HCEC 1CT (cell line): ENCODE results near the gene ALG12.

ENCODE experiments used
- DNase-seq: peaks from one replicate; pipeline ENCODE4 v3.0.0-alpha.2; 2017

ALG12 gene

DNA sequence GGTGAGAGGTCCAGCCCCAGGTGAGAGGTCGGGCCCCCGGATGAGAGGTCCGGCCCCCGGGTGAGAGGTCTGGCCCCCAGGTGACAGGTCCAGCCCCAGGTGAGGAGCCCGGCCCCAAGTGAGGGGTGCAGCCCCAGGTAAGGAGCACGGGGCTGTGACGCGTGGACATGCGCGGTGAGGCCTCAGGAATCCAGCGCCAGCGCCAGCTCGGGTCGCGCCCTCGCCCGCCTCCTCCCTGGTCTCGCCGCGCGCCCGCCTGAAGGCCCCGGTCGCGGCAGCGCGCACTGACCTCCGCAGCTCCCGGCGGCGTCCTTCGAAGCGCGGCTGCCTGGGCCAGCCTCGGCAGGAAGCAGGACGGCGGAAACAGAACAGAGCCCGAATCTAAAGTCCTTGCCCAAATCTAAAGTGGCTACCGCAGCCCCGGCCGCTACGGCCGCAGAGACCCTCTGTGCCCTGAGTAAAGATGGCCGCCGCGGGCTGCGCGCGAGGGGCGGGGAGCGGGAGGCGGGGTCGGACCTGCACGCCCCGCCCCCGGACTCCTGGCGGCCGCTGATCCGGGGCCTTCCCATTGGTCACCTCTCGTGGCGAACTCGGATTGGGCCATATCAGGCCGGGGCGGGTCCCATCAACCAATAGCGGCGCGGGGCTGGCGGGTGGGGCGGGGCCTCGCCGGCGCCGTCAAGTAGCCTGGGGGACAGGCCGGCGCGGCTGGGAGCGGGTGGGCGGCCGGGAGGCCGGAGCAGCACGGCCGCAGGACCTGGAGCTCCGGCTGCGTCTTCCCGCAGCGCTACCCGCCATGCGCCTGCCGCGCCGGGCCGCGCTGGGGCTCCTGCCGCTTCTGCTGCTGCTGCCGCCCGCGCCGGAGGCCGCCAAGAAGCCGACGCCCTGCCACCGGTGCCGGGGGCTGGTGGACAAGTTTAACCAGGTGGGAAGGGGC lies at the start of gene ALG12, which contains the start of gene CRELD2:
ALG12 (minus strand) TSS at position 465 of the 937 bp plus-strand sequence. CDS start 4,673 bp downstream, outside the sequence.
CRELD2 (plus strand) TSS at position 661 of the 937 bp plus-strand sequence; CDS start at position 797, 136 bp downstream.
- DNase-seq: peak; percentile 97

DNA sequence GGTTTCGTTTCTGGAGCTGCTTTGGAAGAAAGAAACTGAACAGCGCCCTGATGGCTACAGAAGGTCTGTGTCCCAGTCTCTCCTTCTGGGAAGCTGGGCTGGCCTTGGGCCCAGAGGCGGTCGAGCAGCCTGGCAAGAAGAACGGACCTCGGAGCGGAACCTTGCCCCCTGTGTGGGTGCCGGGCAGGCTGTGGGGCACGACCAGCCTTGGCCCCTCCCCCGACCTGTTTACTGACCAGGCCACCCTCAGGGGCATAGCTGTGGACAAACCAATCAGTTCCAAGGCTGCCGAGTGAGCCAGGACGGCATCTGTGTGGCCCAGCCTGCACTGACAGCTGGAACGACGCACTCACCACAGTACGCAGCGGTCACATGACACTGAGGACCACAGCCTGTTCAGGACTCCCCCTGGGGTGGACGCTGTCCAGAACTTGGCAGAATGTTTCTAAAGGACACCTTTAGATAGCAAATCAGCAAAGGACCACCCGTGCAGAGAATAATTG lies 49.5 kb upstream of the ALG12 start:
- no peak for DNase-seq

DNA sequence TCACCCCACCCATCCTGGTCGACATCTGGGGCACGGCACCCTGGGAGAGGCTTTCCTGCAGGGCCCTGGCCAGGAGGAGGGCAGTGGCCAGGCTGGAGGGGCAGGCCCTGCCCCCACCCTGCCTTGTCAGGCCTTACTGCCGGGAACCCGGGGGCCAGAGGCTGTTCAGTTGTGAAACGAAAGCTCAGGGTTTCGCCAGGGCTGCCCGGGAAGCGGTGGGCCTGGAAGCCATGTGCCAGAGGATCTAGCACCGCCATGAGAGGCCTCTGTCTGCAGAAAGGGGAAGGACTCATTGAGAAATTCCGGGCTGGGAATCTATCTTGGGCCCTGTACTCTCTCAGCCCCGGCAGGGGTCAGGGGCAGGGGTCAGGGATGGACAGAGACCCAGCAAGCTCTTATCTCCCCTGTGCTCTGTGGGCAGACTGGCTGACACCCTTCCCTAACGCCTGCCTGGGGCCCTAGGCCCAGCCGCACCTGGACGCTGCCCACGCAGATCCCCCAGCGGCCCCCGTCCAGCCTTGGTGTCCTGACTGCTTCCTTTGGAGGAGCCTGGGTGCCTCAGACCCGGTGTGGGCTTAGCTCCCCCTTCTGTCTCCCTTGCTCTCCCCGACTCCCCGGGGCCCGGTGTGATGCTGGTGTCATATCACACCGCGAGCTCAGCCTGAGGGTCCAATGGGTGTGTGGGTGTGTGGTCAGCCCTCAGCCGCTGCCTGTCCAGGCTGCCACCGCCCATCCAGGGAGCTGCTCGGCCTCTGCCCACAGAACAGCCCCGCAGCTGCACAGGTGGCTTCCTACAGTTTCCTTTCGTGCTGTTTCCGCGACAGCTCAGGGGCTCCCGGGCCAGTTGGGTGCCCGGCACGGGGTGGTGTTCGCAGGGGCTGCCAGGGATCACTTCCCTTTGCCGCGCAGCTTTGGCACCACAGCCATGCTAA lies 48.8 kb upstream of the ALG12 start:
- no peak for DNase-seq

DNA sequence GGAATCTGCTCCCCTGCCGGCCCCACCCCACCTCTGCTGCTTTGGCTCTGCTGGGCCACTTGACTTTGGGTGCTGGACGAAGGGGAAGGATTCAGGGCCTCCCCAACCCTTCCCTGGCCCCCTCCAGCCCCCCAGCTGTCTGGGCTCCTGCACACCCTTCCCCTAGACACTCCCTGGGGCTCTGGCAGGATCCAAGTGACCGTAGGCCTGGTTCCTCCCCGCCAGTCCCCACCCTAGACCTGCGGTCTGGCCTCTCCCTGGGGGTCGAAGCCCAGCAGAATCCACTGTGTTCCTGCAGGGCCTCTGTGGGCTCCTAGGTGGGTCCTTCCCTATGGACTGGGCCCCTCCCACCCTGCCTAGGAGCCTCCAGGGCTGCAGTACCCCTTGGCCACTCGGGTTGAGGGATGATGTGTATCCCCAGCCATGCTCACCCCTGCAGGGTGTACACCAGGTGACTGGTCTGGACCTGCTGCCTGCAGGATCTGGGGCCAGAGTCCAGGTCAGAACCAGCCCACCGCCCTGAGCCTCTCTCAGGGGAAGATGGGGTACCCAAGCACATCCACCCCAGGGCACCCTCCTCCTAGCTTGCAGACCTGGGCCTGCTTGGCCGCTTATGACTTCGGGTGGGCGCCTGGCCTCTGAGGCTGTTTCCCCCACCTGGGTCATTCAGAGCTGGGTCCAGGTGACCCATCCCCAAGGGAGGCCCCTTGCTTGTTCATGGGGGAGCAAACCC lies 48.0 kb upstream of the ALG12 start:
- no peak for DNase-seq

DNA sequence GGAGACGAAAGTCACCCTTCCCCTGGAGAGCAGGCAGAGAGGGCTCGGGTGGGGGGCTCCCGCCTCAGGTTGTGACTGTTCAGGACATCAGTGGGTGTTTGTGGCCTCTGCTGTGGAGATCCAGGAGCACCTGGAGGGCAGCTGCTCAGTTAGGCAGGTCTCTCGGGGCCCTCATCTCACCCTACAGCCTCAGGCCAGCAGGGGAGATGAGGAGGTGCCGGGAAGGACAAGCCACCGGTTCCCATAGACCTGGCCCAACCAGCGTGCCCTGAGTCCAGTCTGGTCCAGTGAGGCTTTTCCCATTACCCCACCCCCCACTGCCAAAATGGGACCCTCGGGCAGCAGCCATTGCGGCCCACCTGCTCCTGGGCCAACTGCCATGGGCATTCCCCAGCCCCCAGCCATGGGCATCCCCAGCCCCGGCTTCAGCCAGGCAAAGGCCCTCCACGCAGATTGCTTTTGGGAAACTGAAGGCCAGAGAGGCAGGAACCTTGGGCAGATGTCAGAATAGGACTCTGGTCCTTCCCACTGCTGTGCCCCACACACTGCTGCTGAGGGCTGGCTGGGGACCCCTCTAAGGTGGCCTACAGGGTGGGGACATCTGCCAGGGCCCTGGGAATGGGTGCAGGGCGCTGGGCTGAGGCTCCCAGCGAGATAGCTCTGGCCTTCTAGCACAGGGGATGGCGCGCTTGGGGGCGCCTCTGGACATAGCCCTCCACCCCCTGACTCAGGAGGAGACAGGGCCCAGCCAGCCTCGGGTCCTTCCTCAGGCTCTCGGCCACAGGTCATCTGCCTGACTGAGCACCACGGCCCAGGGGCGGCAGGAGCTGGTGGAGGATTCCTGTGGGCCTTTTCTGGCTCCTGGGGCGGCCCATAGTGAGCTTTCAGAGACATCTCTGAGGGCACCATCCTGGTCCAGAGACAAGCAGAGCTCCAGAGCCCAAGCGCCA lies 47.1 kb upstream of the ALG12 start:
- no peak for DNase-seq

DNA sequence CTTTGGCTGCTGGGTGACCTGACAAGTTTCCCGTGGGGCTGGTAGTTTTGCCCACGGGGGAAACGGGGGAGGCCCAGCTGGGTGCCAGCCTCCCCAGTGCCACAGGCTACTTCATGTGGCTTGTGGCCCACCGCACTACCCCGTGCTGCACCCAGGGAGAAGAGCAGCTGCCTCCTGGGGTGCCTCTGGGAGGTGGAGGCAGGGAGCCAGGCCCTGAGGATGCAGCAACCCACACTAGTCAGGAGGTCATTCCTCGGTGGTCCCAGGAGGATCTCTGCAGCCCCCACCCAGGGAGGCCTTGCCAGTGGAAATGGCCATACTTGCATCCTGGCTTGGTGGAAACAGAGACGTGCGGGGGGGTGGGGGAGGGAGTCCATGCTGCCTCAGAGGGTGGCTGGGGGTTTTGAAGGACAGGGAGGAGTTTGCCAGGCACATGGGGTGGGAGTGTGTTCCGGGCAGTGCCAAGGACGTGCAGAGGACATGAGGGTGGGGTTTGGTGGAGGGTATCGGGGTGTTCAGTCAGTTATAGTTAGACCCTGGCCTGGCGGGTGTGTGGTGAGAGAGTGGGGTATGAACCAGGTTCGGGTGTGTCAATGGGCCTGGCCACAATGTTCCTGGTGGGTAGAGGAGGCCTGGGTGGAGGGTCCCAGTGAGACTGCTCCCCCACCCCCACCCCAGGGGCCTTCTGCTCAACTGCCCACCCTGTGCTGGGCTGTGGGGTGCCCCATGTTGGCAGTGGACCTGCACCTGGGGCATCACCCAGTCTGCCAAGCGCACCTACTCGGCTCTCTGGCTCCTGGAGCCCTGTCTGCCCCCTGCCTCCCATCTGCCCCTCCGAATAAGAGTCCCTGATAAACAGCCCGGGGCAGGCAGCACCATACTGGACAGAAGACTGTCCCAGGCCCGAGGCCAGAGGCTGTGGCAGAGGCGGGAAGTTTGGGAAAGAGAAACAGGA lies 46.2 kb upstream of the ALG12 start:
- DNase-seq: no peak

DNA sequence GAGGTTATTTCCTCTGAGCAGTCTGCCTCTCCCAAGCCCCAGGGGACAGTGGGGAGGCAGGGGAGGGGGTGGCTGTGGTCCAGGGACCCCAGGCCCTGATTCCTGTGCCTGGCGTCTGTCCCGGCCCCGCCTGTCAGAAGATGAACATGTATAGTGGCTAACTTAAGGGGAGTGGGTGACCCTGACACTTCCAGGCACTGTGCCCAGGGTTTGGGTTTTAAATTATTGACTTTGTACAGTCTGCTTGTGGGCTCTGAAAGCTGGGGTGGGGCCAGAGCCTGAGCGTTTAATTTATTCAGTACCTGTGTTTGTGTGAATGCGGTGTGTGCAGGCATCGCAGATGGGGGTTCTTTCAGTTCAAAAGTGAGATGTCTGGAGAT lies 45.4 kb upstream of the ALG12 start:
- no peak for DNase-seq

DNA sequence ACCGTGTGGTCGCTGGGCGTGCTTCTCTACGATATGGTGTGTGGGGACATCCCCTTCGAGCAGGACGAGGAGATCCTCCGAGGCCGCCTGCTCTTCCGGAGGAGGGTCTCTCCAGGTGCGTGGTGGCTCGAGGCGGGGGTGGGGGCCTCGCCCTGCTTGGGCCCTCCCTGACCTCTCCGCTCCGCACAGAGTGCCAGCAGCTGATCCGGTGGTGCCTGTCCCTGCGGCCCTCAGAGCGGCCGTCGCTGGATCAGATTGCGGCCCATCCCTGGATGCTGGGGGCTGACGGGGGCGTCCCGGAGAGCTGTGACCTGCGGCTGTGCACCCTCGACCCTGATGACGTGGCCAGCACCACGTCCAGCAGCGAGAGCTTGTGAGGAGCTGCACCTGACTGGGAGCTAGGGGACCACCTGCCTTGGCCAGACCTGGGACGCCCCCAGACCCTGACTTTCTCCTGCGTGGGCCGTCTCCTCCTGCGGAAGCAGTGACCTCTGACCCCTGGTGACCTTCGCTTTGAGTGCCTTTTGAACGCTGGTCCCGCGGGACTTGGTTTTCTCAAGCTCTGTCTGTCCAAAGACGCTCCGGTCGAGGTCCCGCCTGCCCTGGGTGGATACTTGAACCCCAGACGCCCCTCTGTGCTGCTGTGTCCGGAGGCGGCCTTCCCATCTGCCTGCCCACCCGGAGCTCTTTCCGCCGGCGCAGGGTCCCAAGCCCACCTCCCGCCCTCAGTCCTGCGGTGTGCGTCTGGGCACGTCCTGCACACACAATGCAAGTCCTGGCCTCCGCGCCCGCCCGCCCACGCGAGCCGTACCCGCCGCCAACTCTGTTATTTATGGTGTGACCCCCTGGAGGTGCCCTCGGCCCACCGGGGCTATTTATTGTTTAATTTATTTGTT lies 44.8 kb upstream of the ALG12 start:
- DNase-seq: no peak

DNA sequence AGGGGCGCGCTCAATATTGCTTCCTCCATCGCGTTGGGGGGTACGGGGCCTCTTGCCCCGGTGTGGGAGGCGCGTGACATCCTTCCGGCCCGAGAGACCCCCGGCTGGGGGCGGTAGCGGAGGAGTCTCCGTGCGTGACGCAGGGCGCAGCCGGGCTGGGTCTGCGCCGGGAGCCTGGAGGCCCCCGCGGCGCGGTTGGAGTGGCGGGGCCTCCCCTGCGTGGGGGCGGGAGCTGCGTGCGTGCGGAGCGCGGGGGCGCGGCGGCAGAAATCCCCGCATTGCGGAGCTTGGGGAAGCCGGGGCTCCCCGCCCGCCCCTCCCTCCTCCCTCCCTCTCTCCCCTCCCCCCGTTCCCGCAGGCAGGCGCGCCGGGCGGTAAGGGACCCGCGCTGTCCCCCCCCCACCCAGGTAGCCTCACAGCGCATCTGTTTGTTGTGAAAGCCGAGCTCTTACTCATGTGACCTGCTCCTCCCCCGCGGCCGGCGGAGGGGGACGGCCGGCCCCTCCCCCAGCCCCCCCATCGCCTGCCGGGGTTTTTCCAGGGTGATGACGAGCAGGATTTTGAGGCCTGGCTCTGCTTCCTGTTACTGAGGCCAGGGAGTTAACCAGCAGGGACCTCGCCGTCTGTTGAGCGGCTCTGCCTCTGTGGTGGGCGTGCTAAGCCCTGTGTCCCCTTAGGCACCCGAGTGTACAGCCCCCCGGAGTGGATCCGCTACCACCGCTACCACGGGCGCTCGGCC lies 43.9 kb upstream of the ALG12 start:
- peak; percentile 91 for DNase-seq

DNA sequence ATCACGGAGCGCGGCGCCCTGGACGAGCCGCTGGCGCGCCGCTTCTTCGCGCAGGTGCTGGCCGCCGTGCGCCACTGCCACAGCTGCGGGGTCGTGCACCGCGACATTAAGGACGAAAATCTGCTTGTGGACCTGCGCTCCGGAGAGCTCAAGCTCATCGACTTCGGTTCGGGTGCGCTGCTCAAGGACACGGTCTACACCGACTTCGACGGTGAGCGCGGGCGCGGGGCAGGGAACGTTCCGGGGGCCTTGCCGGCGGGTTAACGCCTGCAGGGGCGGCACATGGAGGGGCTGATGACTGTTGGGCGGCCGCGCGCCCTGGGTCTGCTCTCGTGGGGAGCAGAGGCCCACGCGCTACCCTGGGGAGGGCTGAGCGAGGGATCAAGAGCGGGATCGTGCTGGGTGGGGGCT lies 43.4 kb upstream of the ALG12 start:
- no peak for DNase-seq

DNA sequence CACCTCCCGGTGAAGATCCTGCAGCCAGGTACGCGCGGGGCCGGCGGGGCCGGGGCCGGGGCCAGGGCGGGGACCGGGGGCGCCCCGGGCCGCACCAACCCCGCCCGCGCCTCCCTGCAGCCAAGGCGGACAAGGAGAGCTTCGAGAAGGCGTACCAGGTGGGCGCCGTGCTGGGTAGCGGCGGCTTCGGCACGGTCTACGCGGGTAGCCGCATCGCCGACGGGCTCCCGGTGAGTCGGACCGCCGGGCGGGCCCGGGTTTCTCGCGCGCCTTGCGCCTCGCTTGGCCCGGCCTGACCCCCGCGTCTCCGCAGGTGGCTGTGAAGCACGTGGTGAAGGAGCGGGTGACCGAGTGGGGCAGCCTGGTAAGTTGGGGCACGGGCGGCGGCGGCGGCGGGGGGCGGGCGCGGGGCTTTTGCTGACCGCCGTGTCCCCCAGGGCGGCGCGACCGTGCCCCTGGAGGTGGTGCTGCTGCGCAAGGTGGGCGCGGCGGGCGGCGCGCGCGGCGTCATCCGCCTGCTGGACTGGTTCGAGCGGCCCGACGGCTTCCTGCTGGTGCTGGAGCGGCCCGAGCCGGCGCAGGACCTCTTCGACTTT lies 42.9 kb upstream of the ALG12 start:
- DNase-seq: peak; percentile 61

DNA sequence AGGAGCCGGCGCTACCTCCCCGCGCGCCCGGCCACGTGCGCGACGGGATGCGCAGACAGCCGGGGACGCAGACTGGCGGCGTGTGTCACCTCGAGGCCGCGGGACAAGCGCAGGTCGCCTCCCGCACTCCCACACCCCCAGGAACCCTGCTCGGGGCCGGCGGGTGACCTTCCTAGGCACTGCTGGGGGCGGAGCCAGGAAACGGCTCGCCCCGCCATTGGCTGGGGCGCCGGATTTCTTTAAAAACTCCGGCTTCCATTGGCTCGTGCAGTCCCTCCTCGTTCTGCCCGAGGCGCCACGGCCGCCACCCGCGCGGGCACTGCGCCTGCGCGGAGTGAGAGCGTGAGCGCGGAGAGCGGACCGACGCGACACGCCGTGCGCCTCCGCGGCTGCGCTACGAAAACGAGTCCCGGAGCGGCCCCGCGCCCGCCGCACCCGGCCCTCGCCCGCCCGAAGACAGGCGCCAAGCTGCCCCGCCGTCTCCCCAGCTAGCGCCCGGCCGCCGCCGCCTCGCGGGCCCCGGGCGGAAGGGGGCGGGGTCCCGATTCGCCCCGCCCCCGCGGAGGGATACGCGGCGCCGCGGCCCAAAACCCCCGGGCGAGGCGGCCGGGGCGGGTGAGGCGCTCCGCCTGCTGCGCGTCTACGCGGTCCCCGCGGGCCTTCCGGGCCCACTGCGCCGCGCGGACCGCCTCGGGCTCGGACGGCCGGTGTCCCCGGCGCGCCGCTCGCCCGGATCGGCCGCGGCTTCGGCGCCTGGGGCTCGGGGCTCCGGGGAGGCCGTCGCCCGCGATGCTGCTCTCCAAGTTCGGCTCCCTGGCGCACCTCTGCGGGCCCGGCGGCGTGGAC lies 42.1 kb upstream of the ALG12 start, which contains the start of gene PIM3:
PIM3 (plus strand) TSS at position 614 of the 846 bp plus-strand sequence; CDS start at position 790, 176 bp downstream.
- peak; percentile 93 for DNase-seq

DNA sequence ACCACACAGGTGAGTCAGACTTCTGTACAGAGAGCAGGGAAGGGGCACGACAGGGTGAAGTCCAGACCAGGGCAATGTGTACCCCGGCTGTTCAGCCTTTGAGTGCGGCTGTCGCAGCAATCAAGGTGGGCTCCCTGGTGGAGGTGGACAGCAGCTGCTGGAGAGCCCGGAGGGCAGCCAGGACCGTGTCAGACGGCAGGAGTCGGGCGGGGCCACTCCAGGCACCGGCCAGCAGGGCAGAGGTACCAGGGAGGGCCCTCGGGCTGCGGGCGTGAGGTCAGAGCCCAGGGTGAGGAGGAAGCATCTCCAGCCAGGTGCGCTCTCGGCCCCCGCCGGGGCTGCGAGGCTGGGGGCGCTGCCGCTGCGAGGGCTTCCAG lies 41.5 kb upstream of the ALG12 start:
- peak; percentile 25 for DNase-seq

DNA sequence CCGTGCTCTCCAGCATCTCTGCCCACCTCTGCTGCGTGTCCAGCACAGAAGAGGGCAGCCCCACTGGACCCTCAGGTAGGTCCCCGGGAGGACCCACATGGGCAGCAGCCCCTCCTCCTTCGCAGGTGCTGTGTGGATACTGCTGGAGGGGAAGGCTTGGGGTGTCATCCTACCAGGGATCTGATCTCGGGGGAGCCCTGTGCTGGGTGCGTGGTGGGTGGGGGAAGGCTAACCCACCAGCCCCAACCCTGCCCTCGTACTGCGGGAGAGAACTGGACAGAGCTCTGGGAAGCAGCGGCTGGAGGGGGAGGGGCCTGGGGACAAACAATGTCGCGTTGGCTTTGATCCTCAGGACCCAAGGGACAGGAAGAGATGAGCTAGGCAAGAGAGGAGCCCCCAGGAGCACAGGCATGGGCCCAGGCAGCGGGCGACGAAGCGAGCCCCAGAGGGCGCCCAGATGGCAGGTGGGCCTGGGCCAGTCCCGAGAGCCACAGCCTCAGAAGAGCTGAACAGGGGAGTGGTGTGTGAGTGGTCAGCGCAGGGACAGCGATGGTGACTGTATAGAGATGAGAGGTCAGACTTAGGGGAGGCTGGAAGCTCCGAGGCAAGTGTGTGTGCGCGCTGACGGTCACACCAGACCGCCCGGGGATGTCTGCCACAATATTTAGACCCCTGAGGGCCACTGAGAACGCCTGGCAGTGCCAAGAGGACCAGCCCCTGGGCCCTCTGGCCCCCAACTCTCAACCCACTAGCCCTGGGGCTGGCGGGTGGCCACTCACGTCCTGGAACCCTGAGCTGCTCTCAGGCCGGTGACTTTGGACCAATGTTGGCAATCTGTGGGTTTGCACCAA lies 40.9 kb upstream of the ALG12 start:
- DNase-seq: no peak

DNA sequence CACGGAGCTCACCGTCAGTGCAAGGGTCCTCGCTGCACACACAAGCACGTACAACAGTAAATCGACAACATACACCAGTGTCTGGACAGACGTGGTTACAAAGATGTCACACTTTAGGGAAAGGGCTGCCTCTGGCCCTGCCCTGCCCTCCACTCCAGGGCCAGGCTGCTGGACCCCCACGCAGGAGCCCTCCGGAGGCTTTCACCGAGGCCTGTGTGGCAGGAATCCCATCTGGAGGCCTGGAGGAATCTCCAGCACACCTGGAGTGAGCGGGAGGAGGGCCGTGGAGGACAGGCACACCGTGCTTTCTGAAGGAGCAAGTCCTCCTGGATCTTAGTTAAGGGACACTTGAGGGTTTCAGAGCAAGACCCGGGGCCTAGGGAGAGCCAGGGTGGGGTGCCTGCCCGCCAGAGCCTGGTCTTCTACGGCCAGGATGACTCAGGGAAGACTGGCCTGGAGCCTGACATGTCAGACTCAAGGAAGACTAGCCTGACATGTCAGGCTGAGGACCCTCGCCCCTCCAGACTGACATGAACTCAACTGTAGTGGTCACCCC lies 40.2 kb upstream of the ALG12 start:
- no peak for DNase-seq
